GM18873 (cell line): ENCODE data around the gene ATP7A.
"Not testable (repeated sequence)": the region's sequence is repeated elsewhere in the genome, so short reads cannot be mapped to it uniquely, and the experiment has no call there.

Source experiments
- ATAC-seq: cut with Tn5 transposase; IDR thresholded peaks from one replicate; pipeline ENCODE4 v1.9.1; 2021; ENCODE audit warnings: mild to moderate bottlenecking, moderate library complexity, moderate number of reproducible peaks; ENCODE audit not compliant: unreplicated experiment, low FRiP score

ATP7A gene

DNA sequence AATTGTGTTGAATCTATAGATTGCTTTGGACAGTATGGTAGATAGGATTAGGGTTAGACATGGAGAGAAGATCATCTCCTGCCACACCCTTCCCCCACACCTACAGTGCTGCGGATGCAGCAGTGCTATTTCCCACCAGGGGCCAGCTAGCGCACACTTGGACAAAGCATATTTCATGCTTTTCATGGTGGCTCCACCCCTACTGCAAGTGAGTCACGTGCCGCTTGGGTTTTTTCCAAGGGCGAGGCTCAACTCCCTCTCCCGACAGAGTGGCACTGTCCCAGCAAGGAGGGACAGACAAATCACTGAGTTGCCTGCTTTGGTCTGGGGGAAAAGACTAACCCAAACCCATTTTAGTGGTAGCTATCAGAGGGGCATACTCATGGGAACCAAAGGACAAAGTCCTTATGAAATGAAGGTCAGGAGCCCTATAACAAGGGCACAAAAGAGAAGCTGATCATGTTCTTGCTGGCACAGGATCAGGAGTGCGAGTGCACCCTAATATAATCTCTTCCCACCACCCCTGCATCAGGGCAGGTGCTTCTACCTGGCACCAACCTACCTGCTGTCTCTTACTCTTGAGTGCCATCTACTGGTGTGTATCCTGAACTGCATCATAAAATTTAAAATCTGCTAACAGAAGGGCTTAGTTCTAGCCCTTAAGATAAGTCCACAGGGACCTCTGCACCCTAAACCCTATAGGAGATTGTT lies 114.0 kb downstream of the ATP7A start:
- ATAC-seq, result peak; percentile 62

- ATAC-seq, result no peak
Observed at GRCh38 chrX:78027798-78028197, 117.3 kb downstream of the ATP7A start.

DNA sequence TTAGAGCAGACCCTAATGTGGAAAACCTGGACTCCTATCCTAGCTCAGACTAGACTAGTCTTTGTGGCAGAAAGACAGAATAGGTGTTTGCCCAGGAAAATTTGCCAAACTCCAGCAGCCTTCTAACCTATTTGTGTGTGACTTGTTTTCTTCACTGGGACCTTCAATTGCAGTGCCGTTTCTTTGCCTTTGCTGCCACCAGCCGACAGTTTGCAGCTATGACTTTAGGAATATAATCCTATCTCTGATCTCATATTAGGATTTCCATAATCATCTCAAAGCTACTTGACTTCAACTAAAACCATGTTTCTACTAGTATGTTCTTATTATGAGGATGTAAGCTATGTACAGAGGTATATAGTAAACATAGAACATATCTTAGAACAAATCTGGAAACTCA lies 119.2 kb downstream of the ATP7A start:
- ATAC-seq, result no peak

- ATAC-seq, result no peak
Observed at GRCh38 chrX:78035061-78035460, 124.6 kb downstream of the ATP7A start.

- no peak for ATAC-seq
Observed at GRCh38 chrX:78037881-78038280, 127.4 kb downstream of the ATP7A start.

DNA sequence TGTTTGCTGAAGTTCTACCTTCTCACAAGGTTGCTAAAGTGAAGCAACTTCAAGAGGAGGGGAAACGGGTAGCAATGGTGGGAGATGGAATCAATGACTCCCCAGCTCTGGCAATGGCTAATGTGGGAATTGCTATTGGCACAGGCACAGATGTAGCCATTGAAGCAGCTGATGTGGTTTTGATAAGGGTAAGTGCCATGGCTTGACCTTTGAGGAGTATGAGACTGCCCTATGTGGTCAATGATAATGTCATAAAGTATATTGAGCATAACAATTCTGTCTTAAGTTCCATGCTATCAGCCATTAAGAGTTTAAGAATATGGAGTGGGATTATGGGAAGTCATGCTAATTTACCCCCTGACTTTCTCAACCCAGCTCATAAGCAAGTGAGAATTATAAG lies 132.1 kb downstream of the ATP7A start:
- no peak for ATAC-seq

- no peak for ATAC-seq
Observed at GRCh38 chrX:78046362-78046761, 135.9 kb downstream of the ATP7A start.

DNA sequence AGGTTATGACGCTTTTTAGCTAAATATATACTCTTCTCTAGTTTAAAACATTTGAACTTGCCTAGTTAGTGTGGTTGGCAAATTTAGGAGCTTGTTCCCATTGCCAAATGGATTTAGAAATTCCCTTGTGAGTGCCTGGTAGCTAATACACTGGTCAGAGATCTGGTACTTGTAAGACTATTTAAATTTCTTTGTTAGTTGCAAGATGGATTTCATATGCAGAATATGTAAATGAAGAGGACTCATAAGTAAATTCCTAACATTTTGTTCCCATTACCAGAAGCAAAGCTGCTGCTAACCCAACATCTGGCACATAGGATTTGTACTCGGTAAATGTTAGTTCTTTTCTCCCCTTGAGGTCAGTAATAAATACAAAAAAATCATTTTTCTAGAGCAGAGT lies 137.6 kb downstream of the ATP7A start:
- no peak for ATAC-seq

- no peak for ATAC-seq
Observed at GRCh38 chrX:78063687-78064086, 153.2 kb downstream of the ATP7A start.

DNA sequence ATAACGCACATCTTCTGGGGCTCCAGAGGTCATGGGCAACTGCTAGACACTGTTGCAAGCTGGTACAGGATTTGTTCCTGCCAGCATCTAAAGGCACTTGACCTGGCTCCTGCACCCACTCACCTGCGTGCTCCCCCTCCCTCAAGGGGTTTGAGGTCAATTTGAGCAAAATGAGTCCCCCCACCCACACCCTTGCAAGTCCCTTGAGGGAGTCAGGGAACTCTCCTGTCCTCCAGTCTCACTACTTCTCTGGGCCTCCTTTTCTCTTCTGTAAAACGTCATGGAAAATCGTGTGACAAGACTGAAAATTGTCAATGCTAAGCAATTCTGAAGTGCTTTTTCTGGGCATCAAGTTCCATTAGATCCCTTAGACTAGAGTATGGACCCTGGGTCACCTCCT lies 153.7 kb downstream of the ATP7A start:
- ATAC-seq, result no peak

GRCh38 chrX:78064698-78065601 lies 154.5 kb downstream of the ATP7A start:
- peak; percentile 86 for ATAC-seq

DNA sequence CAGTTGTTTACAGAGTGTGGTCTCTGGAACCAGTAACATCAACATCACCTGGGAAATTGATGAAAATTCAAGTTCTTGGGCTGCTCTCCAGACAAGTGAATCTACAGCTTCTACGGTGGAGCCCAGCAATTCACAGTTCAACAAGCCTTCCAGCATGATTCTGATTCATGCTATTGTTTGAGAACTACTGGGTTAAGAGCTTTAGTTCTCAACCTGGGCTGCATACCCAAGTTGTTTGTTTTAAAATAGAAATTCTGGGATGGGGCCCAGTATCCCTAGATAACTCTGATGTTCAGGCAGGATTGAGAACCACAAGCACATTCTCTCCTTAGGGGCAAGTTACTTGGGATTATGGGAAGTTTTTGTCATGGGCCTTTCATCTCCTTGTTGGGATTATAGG lies 155.6 kb downstream of the ATP7A start:
- ATAC-seq, result no peak

DNA sequence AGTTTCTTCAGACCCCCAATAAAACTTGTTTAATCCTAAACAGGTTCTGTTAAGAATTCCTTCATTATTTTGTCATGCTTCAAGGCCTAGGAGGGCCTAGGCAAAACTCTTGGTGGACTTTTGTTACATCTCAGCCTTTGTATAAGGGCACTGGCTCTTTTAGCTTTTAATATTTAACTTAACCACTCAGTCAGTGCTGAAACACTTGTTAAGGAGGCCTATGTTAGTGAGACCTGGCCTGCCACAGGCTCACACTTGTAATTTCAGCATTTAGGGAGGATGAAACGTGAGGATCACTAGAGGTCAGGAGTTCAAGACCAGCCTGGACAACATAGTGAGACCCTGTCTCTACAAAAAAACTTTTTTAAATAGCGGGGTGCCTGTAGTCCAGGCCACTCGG lies 160.8 kb downstream of the ATP7A start:
- no peak for ATAC-seq

- not testable (repeated sequence) for ATAC-seq
Observed at GRCh38 chrX:78073147-78074077, 162.9 kb downstream of the ATP7A start.

DNA sequence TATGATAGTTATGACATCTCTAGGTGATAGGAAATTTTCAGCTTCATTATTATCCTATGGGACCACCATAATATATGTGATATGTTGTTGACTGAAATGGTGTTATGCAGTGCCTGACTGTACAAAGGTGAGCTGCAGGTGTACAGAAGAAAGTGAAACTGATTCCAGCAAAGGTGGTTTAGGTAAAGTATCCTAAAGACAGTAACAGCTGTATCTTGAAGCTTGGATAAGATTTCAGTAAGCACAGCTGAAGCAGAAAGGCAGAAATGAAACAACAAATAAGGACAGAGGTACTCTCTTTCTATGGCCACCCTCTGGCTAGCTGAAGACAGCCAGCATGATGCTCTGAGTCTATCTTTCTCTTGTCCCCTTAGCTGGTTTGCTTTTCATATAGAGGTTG lies 163.6 kb downstream of the ATP7A start:
- ATAC-seq, result no peak

- no peak for ATAC-seq
Observed at GRCh38 chrX:78075787-78076389, 165.4 kb downstream of the ATP7A start.

GRCh38 chrX:78081413-78081812 lies 170.9 kb downstream of the ATP7A start:
- ATAC-seq, result not testable (repeated sequence)

DNA sequence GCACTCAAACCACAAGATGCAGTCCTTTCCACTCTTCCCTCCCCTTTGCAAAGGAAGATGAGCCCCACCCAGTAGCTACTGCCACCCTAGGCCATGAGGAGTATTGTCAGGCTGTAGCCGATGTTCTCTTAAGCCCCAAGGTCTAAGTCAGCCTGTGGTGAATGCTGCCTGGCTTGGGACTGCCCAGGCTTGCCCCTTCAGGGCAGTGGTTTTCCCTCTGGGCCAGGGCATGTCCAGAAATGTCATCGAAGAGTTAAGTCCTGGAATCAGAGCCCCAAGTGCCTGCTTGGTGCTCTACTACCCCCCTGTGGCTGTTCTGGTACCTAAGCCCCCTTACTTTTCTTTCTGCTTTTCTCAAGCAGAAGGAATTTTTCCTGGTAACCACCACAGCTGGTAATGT lies 181.8 kb downstream of the ATP7A start:
- no peak for ATAC-seq

DNA sequence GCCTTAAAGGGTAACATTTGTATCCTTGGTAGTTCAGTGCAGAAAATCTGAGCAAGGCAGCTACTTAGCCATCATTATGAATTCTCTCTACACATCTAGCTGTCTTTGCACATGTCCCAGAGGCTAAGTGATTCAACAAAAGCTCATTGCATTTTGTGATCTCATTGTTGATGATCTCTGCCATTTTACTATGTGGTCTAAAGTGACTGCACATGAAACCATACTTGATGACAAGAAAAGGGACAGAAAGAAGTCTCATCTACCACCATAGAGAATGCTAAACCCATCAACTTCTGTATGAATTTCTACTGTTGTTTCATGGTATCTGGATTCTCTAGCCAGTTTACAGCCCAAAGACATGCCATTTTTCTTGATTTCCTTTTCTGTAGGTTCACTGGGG lies 187.6 kb downstream of the ATP7A start:
- no peak for ATAC-seq
